GM18870 (cell line): ENCODE data around the gene MIB2.

ENCODE experiments used
- ATAC-seq: cut with Tn5 transposase; IDR thresholded peaks from one replicate; pipeline ENCODE4 v1.9.1; 2021; ENCODE audit warnings: moderate library complexity; ENCODE audit not compliant: unreplicated experiment

The MIB2 gene

GRCh38 chr1:1598051-1598719 lies 17.1 kb upstream of the MIB2 start:
- ATAC-seq, result no peak

DNA sequence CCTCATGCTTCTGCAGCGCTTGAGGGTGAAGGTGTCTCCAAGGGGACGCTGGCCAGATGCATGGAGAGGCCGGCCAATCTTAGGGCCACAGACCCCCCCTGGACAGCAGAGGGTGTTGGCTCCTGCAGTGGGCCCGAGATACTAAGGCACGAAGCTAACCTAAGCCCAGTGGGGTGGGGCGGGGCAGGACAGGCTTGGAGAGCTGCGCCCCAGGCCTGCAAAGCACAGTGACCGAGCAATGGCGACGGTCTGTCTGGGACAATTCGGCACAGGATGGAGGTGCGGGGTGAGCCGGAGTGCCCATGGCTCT lies 16.6 kb upstream of the MIB2 start:
- no peak for ATAC-seq

- no peak for ATAC-seq
Measured at GRCh38 chr1:1599030-1599934, 16.0 kb upstream of the MIB2 start.

DNA sequence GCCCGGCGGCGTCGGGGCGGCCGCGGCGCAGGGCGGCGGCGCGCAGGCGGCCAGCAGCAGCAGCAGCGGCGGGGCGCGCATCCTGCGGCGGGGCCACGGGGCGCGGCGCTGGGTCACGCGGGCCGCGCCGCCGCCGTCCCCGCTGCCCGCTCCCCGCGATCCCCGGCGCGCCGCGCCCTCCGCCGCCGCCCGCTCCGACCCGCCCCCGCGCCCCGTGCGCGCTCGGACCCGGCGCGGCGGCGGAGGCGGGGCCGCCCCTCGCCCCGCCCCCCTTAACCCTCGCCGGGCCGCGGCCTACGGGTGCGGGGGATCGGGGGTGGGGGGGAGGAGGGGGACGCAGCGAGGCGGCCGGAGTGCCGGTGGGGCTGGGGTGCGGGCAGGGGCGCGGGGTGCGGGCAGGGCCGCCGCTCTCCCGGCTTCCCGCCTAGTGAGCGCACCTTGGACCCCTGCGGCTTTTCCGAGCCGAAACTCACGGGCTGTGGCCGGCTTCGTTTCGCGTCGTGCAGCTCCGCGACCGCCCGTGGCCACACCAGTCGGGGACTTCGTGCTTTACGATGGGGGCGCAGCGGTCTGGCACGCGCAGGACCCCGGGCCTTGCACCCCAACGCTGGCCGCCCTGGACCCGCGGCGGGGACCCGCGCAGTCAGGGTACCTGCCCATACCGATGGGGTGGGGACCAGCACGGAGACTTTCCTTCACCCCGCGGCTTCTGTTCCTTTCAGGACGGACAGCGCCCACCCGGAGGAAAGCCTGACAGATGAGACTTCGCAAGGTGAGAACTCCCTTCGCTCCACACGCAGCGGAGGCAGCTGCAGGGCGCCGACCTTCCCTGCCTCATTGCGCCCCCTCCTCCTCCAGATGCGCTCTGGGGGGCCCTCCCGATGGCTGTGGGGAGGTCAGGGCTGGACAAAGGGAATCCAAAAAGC lies 15.1 kb upstream of the MIB2 start, which contains the start of gene FNDC10:
FNDC10 (minus strand) TSS at position 201 of the 926 bp plus-strand sequence; CDS start at position 81, 120 bp downstream.
- no peak for ATAC-seq

DNA sequence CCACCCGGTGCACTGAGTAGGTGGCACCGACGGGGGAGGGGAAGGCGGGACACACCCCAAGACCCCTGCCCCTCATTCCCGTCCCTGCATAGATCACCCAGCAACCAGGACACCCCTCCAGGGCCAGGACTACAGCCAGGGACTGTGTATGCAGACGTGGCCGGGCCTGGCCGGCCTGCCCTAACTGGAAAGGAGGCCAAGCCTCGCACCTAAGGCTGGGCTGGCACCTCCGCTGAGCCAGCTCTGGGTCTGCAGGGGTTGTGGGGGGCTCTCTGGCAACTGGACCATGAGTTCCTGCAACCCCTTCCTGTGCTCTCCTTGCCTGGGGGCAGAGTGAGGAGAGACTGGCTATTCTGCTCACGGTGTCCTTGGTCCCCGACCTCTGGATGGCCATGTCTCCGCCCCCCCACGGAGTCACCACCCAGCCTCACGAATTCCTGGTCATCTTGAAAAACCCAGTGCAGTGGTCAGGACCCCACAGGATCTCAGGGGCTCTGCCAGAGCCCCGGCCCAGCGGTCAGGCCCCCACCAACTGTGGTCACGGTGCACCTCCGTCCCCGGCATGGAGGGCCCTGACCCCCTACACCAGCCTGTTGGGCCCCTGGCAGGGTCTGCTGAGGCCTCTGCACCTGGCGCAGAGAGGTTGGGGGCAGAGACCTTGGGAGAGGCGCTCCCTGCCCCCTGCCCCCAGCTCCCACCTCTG lies 14.3 kb upstream of the MIB2 start:
- no peak for ATAC-seq

DNA sequence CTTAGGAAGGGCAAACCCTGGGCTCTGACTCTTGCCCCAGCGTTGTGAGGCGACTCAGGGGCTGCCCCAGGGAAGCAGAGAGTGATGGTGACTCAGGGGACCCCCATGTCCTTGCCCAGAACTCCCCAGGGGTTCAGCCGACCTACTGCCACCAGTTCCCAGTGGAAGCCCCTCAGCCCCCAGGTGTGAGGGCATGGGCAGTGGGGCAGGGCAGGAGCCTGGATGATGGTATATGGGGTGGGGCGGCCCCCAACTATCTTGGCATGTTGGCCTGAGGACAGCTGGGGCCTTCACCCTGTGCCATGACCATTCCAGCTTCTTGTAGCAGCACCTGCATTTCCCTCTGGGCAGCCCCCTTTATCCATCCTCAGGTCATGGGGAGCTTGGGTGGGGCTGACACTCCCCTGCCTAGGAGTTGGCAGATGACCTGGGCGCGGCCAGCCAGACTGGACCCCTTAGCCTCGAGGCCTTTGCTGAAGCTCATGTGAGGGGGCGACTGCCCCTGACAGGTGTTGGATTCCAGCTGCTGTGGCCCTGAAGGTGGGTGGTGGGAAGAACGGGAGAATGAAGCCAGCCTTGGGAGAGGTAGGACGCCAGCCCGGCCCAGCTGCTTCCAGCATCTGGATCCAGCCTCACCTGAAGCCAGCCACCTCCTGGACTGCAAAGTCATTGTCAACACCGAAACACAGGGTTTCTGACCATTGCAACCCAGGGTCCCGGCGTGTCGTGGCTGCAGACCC lies 13.6 kb upstream of the MIB2 start:
- ATAC-seq, result no peak

DNA sequence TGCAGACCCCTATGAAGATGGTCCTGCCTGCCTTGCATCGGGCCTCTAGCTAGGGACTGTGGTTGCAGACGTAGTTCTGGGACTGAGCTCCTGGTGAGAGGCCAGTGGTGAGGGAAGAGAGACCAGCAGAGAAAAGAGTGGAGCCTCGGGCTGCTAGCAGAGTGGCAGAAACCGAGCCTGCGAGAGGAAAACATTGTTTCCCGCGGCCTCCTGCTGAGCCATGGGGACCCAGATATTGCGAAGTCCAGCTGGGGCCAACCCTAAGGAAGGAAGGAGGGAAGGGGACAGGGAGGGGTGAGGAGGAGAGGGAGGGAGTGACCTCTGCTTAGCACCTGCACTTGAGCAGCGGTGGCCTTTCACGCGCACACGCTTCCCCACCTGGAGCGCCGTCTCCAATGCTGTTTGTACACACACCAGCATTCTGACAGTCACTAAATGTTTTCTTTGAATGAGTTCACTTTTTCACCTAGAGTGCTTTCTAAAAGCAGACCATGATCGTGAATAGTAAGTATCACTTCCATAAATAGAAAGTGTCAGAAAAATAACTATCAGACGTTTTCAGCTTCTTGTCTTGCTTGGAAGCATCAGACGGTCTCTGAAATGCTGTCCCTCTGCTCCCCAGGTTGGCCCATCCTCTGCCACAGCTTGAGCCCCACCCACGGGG lies 12.9 kb upstream of the MIB2 start:
- no peak for ATAC-seq

DNA sequence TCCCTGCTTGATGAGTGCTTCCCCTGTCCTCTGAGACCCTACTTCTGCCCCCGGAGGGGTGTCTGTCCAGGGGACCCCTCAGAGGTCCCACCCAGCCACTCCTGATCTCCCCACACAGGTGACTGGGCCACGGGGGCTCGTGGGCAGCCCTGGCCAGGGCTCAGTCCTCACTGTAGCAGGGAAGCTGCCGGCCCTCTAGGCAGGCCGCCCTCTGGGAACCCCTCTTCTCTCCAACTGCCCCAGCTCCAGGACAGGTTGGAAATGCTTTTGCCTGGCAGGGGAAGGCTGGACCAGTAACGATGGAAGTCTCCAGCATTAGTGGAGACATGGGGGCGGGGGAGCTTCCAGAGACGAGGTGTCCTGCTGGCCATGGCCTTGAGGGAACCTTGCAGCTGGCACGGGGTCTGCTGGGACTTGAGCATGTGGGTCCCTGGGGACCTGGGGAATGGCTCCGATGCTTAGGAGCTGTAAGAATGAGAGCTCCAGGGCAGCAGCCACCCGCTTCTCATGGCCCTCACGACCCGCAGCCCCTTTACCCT lies 12.3 kb upstream of the MIB2 start:
- no peak for ATAC-seq

DNA sequence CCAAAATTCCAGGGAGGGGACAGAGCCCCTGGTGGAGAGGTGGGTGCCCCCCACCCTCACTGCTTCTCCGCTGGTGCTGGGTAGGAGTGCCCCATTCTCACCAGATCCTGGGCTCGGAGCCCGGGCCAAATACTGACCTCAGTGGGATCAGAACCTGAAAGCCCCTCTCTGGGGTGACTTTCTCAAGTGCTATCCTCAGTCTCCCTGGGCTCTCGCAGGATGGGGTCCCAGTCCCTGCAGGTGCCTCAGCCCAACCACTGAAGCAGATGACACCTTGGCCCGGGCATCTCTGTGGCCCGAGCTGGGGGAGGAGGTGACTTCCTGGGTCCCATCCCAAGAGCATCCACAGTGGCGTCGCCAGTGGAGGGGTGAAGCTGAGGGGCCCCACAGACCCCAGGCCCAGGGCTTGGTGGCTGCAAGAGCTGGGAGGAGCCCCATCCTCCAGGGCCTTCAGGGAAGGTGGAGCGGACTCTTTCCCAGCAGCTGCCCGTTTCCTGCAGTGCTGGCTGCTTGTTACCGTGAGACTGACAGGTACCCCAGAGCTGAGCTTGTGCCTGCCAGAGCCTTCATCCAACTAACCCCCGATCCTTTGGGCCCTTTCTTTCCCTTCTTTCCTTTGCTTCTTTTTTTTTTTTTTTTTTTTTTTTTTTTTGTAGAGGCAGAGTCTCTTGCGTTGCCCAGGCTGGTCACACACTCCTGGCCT lies 11.5 kb upstream of the MIB2 start:
- no peak for ATAC-seq

- ATAC-seq, result no peak
Measured at GRCh38 chr1:1604374-1605033, 10.8 kb upstream of the MIB2 start.

- no peak for ATAC-seq
Measured at GRCh38 chr1:1605034-1605591, 10.2 kb upstream of the MIB2 start.

DNA sequence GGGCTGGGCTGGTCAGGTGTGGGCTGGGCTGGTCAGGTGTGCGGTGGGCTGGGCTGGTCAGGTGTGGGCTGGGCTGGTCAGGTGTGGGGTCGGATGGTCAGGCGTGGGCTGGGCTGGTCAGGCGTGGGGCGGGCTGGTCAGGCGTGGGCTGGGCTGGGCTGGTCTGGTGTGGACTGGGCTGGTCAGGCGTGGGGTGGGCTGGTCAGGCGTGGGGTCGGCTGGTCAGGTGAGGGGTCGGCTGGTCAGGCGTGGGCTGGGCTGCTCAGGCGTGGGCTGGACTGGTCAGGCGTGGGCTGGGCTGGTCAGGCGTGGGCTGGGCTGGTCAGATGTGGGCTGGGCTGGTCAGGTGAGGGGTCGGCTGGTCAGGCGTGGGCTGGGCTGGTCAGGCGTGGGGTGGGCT lies 9.6 kb upstream of the MIB2 start:
- no peak for ATAC-seq

DNA sequence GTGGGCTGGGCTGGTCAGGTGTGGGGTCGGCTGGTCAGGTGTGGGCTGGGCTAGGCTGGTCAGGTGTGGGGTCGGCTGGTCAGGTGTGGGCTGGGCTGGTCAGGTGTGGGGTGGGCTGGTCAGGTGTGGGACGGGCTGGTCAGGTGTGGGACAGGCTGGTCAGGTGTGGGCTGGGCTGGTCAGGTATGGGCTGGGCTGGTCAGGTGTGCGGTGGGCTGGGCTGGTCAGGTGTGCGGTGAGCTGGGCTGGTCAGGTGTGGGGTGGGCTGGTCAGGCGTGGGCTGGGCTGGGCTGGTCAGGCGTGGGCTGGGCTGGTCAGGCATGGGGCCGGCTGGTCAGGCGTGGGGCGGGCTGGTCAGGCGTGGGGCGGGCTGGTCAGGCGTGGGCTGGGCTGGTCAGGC lies 9.1 kb upstream of the MIB2 start:
- no peak for ATAC-seq

DNA sequence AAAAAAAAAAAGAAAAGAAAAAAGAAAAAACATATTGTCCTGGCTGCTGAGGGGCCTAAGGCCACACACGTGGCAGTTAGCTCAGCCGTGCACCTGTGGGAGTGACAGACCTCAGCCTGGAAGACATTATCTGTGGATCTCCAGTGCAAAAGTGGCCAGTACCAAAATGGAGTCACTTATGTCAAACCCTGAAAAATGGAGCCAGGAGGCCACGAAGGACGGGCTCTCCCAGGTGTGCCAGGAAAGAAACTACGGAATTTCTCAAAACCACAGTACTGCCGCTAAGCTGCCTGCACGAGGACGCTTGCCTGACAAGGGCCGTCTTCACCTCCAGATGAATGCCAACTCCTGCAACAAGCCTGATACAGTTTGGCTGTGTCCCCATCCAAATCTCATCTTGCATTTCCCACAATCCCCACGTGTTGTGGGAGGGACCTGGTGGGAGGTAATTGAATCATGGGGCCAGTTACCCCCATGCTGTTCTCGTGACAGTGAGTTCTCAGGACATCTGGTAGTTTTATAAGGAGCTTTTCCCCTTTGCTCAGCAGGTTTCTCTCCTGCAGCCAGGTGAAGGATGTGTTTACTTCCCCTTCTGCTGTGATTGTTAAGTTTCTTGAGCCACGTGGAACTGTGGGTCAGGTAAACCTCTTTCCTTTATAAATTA lies 5.3 kb upstream of the MIB2 start:
- no peak for ATAC-seq

GRCh38 chr1:1610796-1611195 lies 4.5 kb upstream of the MIB2 start:
- no peak for ATAC-seq

DNA sequence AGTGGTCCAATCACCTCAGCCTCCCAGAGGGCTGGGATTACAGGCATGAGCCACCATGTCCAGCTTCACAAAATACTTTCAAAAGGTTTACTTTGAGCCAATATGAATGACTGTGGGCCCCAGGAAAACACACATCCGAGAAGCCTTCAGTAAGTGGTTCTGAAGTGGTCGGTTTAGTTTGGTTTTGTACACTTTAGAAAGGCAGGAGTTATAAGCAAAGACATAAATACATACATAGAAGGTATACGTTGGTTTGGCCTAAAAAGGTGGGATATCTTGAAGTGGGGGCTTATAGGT lies 3.2 kb upstream of the MIB2 start:
- ATAC-seq, result no peak

GRCh38 chr1:1613509-1614082 lies 1.7 kb upstream of the MIB2 start:
- no peak for ATAC-seq
